HepG2 (cell line): ENCODE data around the gene CPT1A. TPM values are rescaled to one million over a fixed set of nuclear protein-coding genes. Genes with fewer than 3 reads are reported as not detected.

ENCODE experiments used
- ATAC-seq: fragments of 200-7000 bp; cut with Tn5 transposase; 3 replicates; pipeline ENCODE4 v1.9.1; 2020; ENCODE audit warnings: mild to moderate bottlenecking, moderate library complexity
- BruUV-seq: library from RNA; stranded (reverse); fragments of 400-500 nt; replicated peaks from 2 replicates; lab custom pipeline; 2021; lab: Mats Ljungman, UMichigan
- CTCF ChIA-PET: fragments of 300-600 bp; formaldehyde crosslinking; extraction: SDS; loops from one replicate; lab custom pipeline; 2021; ENCODE audit warnings: low total read pairs, inconsistent platforms, low intra/inter-chr PET ratio; lab: Yijun Ruan, JAX
- POLR2A ChIA-PET: fragments of 350-600 bp; sonication (Branson Sonifier 250); formaldehyde crosslinking; loops from one replicate; lab custom pipeline; 2020; ENCODE audit warnings: antibody characterized with exemption, inconsistent platforms; lab: Yijun Ruan, JAX
- DNase-seq: peaks from one replicate; pipeline ENCODE4 v3.0.0-alpha.2; 2015; ENCODE audit warnings: low spot score
- FAIRE-seq: peaks from 3 replicates; lab custom pipeline; 2011; peaks lifted over from hg19 to GRCh38; lab: Jason Lieb, UNC
- H2AFZ ChIP-seq: one replicate; pipeline ENCODE4 v1.6.1; 2011; ENCODE audit warnings: low read length, inconsistent platforms
- H3K27ac ChIP-seq: fragments of 300-600 bp; 3 replicates; pipeline ENCODE4 v1.8.0; 2011; ENCODE audit warnings: mixed run types, mild to moderate bottlenecking, mixed read lengths, low read length, inconsistent platforms; ENCODE audit not compliant: insufficient read depth; ENCODE audit errors: extremely low read length
- H3K27me3 ChIP-seq, 2 experiments: fragments of 200-600 bp in 1 of 2; 2 replicates in 1 of 2; 3 replicates in 1 of 2; pipeline versions ENCODE4 v1.6.0 to v1.8.0; 2011; ENCODE audit warnings: low read length in 2 of 2, mild to moderate bottlenecking in 2 of 2, moderate library complexity in 2 of 2, inconsistent platforms in 1 of 2; ENCODE audit not compliant: insufficient read depth in 2 of 2, control insufficient read depth in 1 of 2
- H3K36me3 ChIP-seq, 2 experiments: fragments of 200-600 bp in 1 of 2; replicated peaks in 1 of 2; 2 replicates in 1 of 2; 3 replicates in 1 of 2; pipeline versions ENCODE4 v1.5.1 to v1.8.0; 2011; ENCODE audit warnings: low read length in 2 of 2, inconsistent platforms in 1 of 2; ENCODE audit not compliant: insufficient read depth in 2 of 2, control insufficient read depth in 1 of 2
- H3K4me1 ChIP-seq: 2 replicates; pipeline ENCODE4 v1.5.1; 2012; ENCODE audit warnings: low read length, inconsistent platforms; ENCODE audit not compliant: insufficient read depth
- H3K4me2 ChIP-seq: 2 replicates; pipeline ENCODE4 v1.6.0; 2011; ENCODE audit warnings: low read depth, low read length, inconsistent platforms
- H3K4me3 ChIP-seq, 3 experiments: fragments of 200-600 bp in 1 of 3; sonication (generic), shearing (Covaris generic) in 1 of 3; replicated peaks in 1 of 3; 2 replicates each; pipeline ENCODE4 v1.5.1; 2011 to 2016; ENCODE audit warnings: low read length in 3 of 3, inconsistent platforms in 2 of 3, low read depth in 2 of 3, mild to moderate bottlenecking in 2 of 3, control low read depth in 1 of 3, mixed read lengths in 1 of 3; ENCODE audit not compliant: insufficient read depth in 1 of 3
- H3K79me2 ChIP-seq: one replicate; pipeline ENCODE4 v1.6.1; 2011; ENCODE audit warnings: low read length, inconsistent platforms; ENCODE audit not compliant: insufficient read depth
- H3K9ac ChIP-seq: 2 replicates; pipeline ENCODE4 v1.6.0; 2011; ENCODE audit warnings: mild to moderate bottlenecking, low read depth, low read length, inconsistent platforms; ENCODE audit not compliant: insufficient read depth
- H3K9me3 ChIP-seq: 2 replicates; pipeline ENCODE4 v1.5.1; 2012; ENCODE audit warnings: mild to moderate bottlenecking, low read length
- H4K20me1 ChIP-seq: 2 replicates; pipeline ENCODE4 v1.6.0; 2011; ENCODE audit warnings: inconsistent platforms, mild to moderate bottlenecking, low read length, moderate library complexity; ENCODE audit not compliant: insufficient read depth
- ERF ChIP-seq: IDR thresholded peaks from 2 replicates; pipeline ENCODE4 v1.6.1; 2018; ENCODE audit warnings: missing biosample characterization, missing genetic modification reagents
- ESRRA ChIP-seq: sonication (generic); formaldehyde crosslinking; IDR thresholded peaks from 2 replicates; pipeline ENCODE4 v1.5.1; 2020; ENCODE audit warnings: mild to moderate bottlenecking, low read depth, missing genetic modification reagents
- GTF3A ChIP-seq: sonication (generic); formaldehyde crosslinking; conservative IDR thresholded peaks from 2 replicates; pipeline ENCODE4 v1.4.0; 2020; ENCODE audit warnings: mild to moderate bottlenecking, missing genetic modification reagents
- NCOR1 ChIP-seq: fragments of 200-600 bp; sonication (generic); IDR thresholded peaks from 2 replicates; pipeline ENCODE4 v1.7.0; 2017; ENCODE audit warnings: antibody characterized with exemption, low read length, borderline replicate concordance
- NR2C2 ChIP-seq: sonication (generic); formaldehyde crosslinking; IDR thresholded peaks from 2 replicates; pipeline ENCODE4 v1.4.0; 2020; ENCODE audit warnings: missing genetic modification reagents, mild to moderate bottlenecking, moderate library complexity, borderline replicate concordance
- NR2F1 ChIP-seq, 2 experiments: fragments of 450-650 bp in 1 of 2; formaldehyde crosslinking in 1 of 2; IDR thresholded peaks; 2 replicates each; pipeline versions ENCODE4 v1.5.0 to v1.6.1; 2016 to 2020; ENCODE audit warnings: mild to moderate bottlenecking in 1 of 2, missing compliant biosample characterization in 1 of 2, missing genetic modification reagents in 1 of 2, moderate library complexity in 1 of 2
- NR2F6 ChIP-seq, 2 experiments: IDR thresholded peaks; 2 replicates each; pipeline ENCODE4 v1.6.1; 2016; ENCODE audit warnings: antibody characterized with exemption in 1 of 2, mild to moderate bottlenecking in 1 of 2
- PHF21A ChIP-seq: sonication (generic); formaldehyde crosslinking; IDR thresholded peaks from 2 replicates; pipeline ENCODE4 v1.5.0; 2020; ENCODE audit warnings: mild to moderate bottlenecking, missing genetic modification reagents
- TARDBP ChIP-seq: sonication (generic); formaldehyde crosslinking; IDR thresholded peaks from 2 replicates; pipeline ENCODE4 v1.8.0; 2022; ENCODE audit warnings: mild to moderate bottlenecking, missing genetic modification reagents
- ZNF33B ChIP-seq: sonication (generic); formaldehyde crosslinking; IDR thresholded peaks from 2 replicates; pipeline ENCODE4 v1.5.1; 2020; ENCODE audit warnings: mild to moderate bottlenecking, missing genetic modification reagents
- whole genome bisulfite sequencing: methylation state at CpG from one replicate; pipeline ENCODE4 v1.1.6; 2017; ENCODE audit warnings: low lambda C conversion rate; 5-methylcytosine and 5-hydroxymethylcytosine counted together
- in situ Hi-C: cut with HindIII; loops from 2 replicates; pipeline ENCODE4 v1.10.0; 2017; ENCODE audit warnings: low pct_unique_long_range_greater_than_20kb; ENCODE audit not compliant: extremely low pct_ligation_motif_present
- intact Hi-C: fragments of 100-400 bp; cut with micrococcal nuclease; formaldehyde crosslinking; loops from one replicate; pipeline ENCODE4 v1.10.0; 2022; ENCODE audit not compliant: unreplicated experiment
- polyA plus RNA-seq, 8 experiments: library from polyadenylated mRNA; depleted of rRNA in 3 of 8; stranded (reverse) in 7 of 8; unstranded in 1 of 8; fragments of >200 nt; fragmentation: Illumina TruSeq in 4 of 8; extraction: Trizol in 4 of 8; gene quantifications; 2 replicates each; pipeline versions ENCODE4 v1.2.1 to v1.2.3, GENCODE V29; 2011 to 2016; ENCODE audit warnings: low read depth in 4 of 8, missing spikeins in 1 of 8, mixed read lengths in 1 of 8; ENCODE audit not compliant: insufficient read depth in 1 of 8
- total RNA-seq, 5 experiments: library from RNA; depleted of rRNA; stranded (reverse); fragments of >200 nt; fragmentation: Illumina TruSeq; extraction: Trizol; gene quantifications; 2 replicates each; pipeline ENCODE4 v1.2.3, GENCODE V29; 2016; ENCODE audit warnings: low read depth in 1 of 5
- TF ChIP-seq, protein P1 (sequence below): sonication (generic); formaldehyde crosslinking; IDR thresholded peaks from 2 replicates; pipeline ENCODE4 v1.9.0; 2021; ENCODE audit warnings: mild to moderate bottlenecking, missing genetic modification reagents
- TF ChIP-seq, protein P2 (sequence below): IDR thresholded peaks from 2 replicates; pipeline ENCODE4 v1.6.1; 2016; ENCODE audit warnings: missing compliant biosample characterization, missing genetic modification reagents, borderline replicate concordance
- TF ChIP-seq, protein P3 (sequence below): IDR thresholded peaks from 2 replicates; pipeline ENCODE4 v1.6.1; 2016; ENCODE audit warnings: missing biosample characterization, missing genetic modification reagents, low read depth
- TF ChIP-seq, protein P4 (sequence below): IDR thresholded peaks from 2 replicates; pipeline ENCODE4 v1.6.1; 2012; ENCODE audit warnings: low read depth, low read length, improper control_type of control experiment

The CPT1A gene
- total and polyA plus RNA-seq, 2 of the 13 experiments (the other 11 are each of a cell fraction or from before 2014, with no cell fraction given): 7.0 to 7.1 TPM

DNA sequence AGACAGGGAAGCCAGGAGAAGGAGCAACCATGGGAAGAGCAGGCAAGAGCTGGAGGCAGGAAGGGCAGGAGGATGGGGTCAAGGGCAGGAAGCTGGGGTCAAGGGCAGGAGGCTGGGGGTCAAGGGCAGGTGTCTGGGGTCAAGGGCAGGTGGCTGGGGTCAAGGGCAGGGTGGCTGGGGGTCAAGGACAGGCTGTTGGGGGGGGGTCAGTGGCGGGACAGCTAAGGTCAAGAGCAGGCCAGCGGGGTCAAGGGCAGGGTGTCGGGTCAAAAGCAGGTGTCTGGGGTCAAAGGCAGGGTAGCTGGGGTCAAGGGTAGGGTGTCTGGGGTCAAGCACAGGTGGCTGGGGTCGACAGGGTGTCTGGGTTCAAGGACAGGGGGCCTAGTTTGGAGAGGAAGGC lies 24.2 kb downstream of the CPT1A start:
- POLR2A ChIA-PET: no interaction called here
- 75% methylated on average over 4 of the region's 4 CpGs for WGBS
- no peak for FAIRE-seq
- TF ChIP-seq ERF (CRISPR knock-in tag) (no peak), NR2F6 (IDR thresholded peaks at IDR 0.05) (peak; percentile 63), NR2F6 (CRISPR knock-in tag; IDR thresholded peaks at IDR 0.05) (no peak), PHF21A (CRISPR knock-in tag) (no peak), ESRRA (CRISPR knock-in tag) (peak; percentile 78; the same call in 1 of the 2 replicates), GTF3A (CRISPR knock-in tag) (no peak), NR2C2 (CRISPR knock-in tag) (peak; percentile 26; the same call in 1 of the 2 replicates), NCOR1 (peak; percentile 70; the same call in 1 of the 2 replicates), NR2F1 (CRISPR knock-in tag; IDR thresholded peaks at IDR 0.05) (peak in 1 of 2 experiments; percentile 77; a peak in 1 of 4 replicates), TARDBP (CRISPR knock-in tag) (no peak), ZNF33B (CRISPR knock-in tag) (no peak)
- TF ChIP-seq, protein P1, sequence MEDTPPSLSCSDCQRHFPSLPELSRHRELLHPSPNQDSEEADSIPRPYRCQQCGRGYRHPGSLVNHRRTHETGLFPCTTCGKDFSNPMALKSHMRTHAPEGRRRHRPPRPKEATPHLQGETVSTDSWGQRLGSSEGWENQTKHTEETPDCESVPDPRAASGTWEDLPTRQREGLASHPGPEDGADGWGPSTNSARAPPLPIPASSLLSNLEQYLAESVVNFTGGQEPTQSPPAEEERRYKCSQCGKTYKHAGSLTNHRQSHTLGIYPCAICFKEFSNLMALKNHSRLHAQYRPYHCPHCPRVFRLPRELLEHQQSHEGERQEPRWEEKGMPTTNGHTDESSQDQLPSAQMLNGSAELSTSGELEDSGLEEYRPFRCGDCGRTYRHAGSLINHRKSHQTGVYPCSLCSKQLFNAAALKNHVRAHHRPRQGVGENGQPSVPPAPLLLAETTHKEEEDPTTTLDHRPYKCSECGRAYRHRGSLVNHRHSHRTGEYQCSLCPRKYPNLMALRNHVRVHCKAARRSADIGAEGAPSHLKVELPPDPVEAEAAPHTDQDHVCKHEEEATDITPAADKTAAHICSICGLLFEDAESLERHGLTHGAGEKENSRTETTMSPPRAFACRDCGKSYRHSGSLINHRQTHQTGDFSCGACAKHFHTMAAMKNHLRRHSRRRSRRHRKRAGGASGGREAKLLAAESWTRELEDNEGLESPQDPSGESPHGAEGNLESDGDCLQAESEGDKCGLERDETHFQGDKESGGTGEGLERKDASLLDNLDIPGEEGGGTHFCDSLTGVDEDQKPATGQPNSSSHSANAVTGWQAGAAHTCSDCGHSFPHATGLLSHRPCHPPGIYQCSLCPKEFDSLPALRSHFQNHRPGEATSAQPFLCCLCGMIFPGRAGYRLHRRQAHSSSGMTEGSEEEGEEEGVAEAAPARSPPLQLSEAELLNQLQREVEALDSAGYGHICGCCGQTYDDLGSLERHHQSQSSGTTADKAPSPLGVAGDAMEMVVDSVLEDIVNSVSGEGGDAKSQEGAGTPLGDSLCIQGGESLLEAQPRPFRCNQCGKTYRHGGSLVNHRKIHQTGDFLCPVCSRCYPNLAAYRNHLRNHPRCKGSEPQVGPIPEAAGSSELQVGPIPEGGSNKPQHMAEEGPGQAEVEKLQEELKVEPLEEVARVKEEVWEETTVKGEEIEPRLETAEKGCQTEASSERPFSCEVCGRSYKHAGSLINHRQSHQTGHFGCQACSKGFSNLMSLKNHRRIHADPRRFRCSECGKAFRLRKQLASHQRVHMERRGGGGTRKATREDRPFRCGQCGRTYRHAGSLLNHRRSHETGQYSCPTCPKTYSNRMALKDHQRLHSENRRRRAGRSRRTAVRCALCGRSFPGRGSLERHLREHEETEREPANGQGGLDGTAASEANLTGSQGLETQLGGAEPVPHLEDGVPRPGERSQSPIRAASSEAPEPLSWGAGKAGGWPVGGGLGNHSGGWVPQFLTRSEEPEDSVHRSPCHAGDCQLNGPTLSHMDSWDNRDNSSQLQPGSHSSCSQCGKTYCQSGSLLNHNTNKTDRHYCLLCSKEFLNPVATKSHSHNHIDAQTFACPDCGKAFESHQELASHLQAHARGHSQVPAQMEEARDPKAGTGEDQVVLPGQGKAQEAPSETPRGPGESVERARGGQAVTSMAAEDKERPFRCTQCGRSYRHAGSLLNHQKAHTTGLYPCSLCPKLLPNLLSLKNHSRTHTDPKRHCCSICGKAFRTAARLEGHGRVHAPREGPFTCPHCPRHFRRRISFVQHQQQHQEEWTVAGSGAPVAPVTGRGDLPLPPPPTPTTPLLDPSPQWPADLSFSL (CRISPR knock-in tag): no peak
- TF ChIP-seq, protein P2, sequence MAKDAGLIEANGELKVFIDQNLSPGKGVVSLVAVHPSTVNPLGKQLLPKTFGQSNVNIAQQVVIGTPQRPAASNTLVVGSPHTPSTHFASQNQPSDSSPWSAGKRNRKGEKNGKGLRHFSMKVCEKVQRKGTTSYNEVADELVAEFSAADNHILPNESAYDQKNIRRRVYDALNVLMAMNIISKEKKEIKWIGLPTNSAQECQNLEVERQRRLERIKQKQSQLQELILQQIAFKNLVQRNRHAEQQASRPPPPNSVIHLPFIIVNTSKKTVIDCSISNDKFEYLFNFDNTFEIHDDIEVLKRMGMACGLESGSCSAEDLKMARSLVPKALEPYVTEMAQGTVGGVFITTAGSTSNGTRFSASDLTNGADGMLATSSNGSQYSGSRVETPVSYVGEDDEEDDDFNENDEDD (CRISPR knock-in tag): no peak
- TF ChIP-seq, protein P3, sequence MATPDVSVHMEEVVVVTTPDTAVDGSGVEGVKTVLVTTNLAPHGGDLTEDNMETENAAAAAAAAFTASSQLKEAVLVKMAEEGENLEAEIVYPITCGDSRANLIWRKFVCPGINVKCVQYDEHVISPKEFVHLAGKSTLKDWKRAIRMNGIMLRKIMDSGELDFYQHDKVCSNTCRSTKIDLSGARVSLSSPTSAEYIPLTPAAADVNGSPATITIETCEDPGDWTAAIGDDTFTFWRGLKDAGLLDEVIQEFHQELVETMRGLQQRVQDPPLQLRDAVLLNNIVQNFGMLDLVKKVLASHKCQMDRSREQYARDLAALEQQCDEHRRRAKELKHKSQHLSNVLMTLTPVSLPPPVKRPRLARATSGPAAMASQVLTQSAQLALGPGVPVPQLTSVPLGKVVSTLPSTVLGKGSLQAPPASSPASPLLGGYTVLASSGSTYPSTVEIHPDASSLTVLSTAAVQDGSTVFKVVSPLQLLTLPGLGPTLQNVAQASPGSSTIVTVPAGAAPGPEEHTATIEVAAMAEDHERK (CRISPR knock-in tag): no peak
- TF ChIP-seq, protein P4, sequence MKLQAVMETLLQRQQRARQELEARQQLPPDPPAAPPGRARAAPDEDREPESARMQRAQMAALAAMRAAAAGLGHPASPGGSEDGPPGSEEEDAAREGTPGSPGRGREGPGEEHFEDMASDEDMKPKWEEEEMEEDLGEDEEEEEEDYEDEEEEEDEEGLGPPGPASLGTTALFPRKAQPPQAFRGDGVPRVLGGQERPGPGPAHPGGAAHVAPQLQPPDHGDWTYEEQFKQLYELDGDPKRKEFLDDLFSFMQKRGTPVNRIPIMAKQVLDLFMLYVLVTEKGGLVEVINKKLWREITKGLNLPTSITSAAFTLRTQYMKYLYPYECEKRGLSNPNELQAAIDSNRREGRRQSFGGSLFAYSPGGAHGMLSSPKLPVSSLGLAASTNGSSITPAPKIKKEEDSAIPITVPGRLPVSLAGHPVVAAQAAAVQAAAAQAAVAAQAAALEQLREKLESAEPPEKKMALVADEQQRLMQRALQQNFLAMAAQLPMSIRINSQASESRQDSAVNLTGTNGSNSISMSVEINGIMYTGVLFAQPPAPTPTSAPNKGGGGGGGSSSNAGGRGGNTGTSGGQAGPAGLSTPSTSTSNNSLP: no peak

More for the DNA sequence above, 24.2 kb downstream of the CPT1A start:
- H3K9me3 ChIP-seq: no peaks in the 10 kb centered on the region
- no peaks in the 10 kb centered on the region for H3K79me2 ChIP-seq
- intact Hi-C loops: no loop called here
- DNase-seq: no peak
- peaks cover 16% of the 10 kb centered on the region; the same call in 1 of the 2 replicates for H4K20me1 ChIP-seq
- BruUV-seq: no TSS peak
- H2AFZ ChIP-seq: no peak overlapping the region
- no peaks in the 10 kb centered on the region for H3K27me3 ChIP-seq
- H3K4me1 ChIP-seq: no peaks in the 10 kb centered on the region
- H3K4me2 ChIP-seq: no peak overlapping the region
- H3K27ac ChIP-seq: no peak overlapping the region
- no peak overlapping the region for H3K9ac ChIP-seq
- H3K36me3 ChIP-seq: peaks cover 1 to 4% of the 10 kb centered on the region in 2 experiments; a peak in 1 of 5 replicates
- CTCF ChIA-PET: no interaction called here
- no peak overlapping the region for H3K4me3 ChIP-seq
- no peak for ATAC-seq
- in situ Hi-C loops: no loop called here
